Inflammatory macrophage treated with lipopolysaccharide for 4 hours (primary cell): Measurements from ENCODE around the gene PANK3.
"Not testable (repeated sequence)": the region's sequence is repeated elsewhere in the genome, so short reads cannot be mapped to it uniquely, and the experiment has no call there.

Source experiments
- DNase-seq: peaks from one replicate; pipeline ENCODE4 v3.0.0-alpha.2; 2020

PANK3 gene

GRCh38 chr5:168549554-168549953 is 29.6 kb downstream of the PANK3 start:
- no peak for DNase-seq

GRCh38 chr5:168537176-168537575 is 42.0 kb downstream of the PANK3 start:
- no peak for DNase-seq

- DNase-seq = not testable (repeated sequence)
Observed at GRCh38 chr5:168534351-168534750, 44.8 kb downstream of the PANK3 start.

- DNase-seq = no peak
Observed at GRCh38 chr5:168531987-168532864, 46.9 kb downstream of the PANK3 start.

- no peak for DNase-seq
Observed at GRCh38 chr5:168531191-168531590, 48.0 kb downstream of the PANK3 start.

- no peak for DNase-seq
Observed at GRCh38 chr5:168530621-168531150, 48.5 kb downstream of the PANK3 start.

GRCh38 chr5:168529374-168530234 is 49.6 kb downstream of the PANK3 start:
- DNase-seq = no peak

- DNase-seq = no peak
Observed at GRCh38 chr5:168528521-168529373, 50.4 kb downstream of the PANK3 start, which contains the start of gene FBLL1. Gene FBLL1, plus strand, starts transcription at chr5:168529305. Its CDS starts 200 bp downstream, at chr5:168529505.

GRCh38 chr5:168527756-168528295 is 51.3 kb downstream of the PANK3 start:
- DNase-seq = no peak

- no peak for DNase-seq
Observed at GRCh38 chr5:168525856-168526255, 53.3 kb downstream of the PANK3 start.

GRCh38 chr5:168513861-168514428 is 65.2 kb downstream of the PANK3 start:
- DNase-seq = no peak

GRCh38 chr5:168502563-168503237 is 76.5 kb downstream of the PANK3 start:
- no peak for DNase-seq
